Fibroblast of lung (primary cell): Measurements from ENCODE around the gene TICRR. TPM values are rescaled to one million over a fixed set of nuclear protein-coding genes. Genes with fewer than 3 reads are reported as not detected.

Experiments
- DNase-seq, 2 donors: peaks; one replicate each; pipeline versions ENCODE4 v3.0.0 to v3.0.0-alpha.2; 2010; ENCODE audit warnings: low read depth in 2 of 2
- H2AFZ ChIP-seq: 2 replicates; pipeline ENCODE4 v1.5.1; 2012; ENCODE audit warnings: low read length, control low read depth, inconsistent platforms
- H3K27ac ChIP-seq: 2 replicates; pipeline ENCODE4 v1.5.1; 2011; ENCODE audit warnings: low read length, control low read depth; ENCODE audit not compliant: insufficient read depth
- H3K27me3 ChIP-seq: 2 replicates; pipeline ENCODE4 v1.5.1; 2011; ENCODE audit warnings: mild to moderate bottlenecking, low read length; ENCODE audit not compliant: control insufficient read depth, insufficient read depth
- H3K36me3 ChIP-seq: 2 replicates; pipeline ENCODE4 v1.5.1; 2011; ENCODE audit warnings: low read length; ENCODE audit not compliant: control insufficient read depth, insufficient read depth
- H3K4me1 ChIP-seq: 2 replicates; pipeline ENCODE4 v1.5.1; 2011; ENCODE audit warnings: low read length; ENCODE audit not compliant: control insufficient read depth, insufficient read depth; ENCODE audit errors: extremely low read depth
- H3K4me2 ChIP-seq: 2 replicates; pipeline ENCODE4 v1.5.1; 2011; ENCODE audit warnings: low read length, control low read depth; ENCODE audit not compliant: insufficient read depth; ENCODE audit errors: extremely low read depth
- H3K4me3 ChIP-seq, 4 experiments: fragments of 200-600 bp in 1 of 4; sonication (generic) in 1 of 4; replicated peaks in 1 of 4; 2 replicates each; pipeline ENCODE4 v1.5.1; 2011 to 2016; ENCODE audit warnings: low read length in 4 of 4, low read depth in 3 of 4, mild to moderate bottlenecking in 3 of 4, control low read depth in 2 of 4, inconsistent platforms in 1 of 4, mixed read lengths in 1 of 4; ENCODE audit not compliant: insufficient read depth in 1 of 4; ENCODE audit errors: control extremely low read depth in 1 of 4
- H3K79me2 ChIP-seq: 2 replicates; pipeline ENCODE4 v1.5.1; 2012; ENCODE audit warnings: mild to moderate bottlenecking, low read length, inconsistent platforms; ENCODE audit not compliant: control insufficient read depth, insufficient read depth
- H3K9ac ChIP-seq: 2 replicates; pipeline ENCODE4 v1.5.1; 2011; ENCODE audit warnings: mild to moderate bottlenecking, low read length, control low read depth; ENCODE audit not compliant: insufficient read depth
- H3K9me3 ChIP-seq: 2 replicates; pipeline ENCODE4 v1.5.1; 2012; ENCODE audit warnings: low read depth, low read length; ENCODE audit not compliant: control insufficient read depth, insufficient read depth
- H4K20me1 ChIP-seq: 2 replicates; pipeline ENCODE4 v1.5.1; 2011; ENCODE audit warnings: low read length; ENCODE audit not compliant: control insufficient read depth, insufficient read depth; ENCODE audit errors: extremely low read depth
- EZH2 ChIP-seq: IDR thresholded peaks from 2 replicates; pipeline ENCODE4 v1.5.1; 2012; ENCODE audit warnings: low read length, control low read depth, mild to moderate bottlenecking; ENCODE audit errors: missing control alignments
- polyA plus RNA-seq, 2 donors: library from polyadenylated mRNA; depleted of rRNA in 1 of 2; stranded (reverse) in 1 of 2; unstranded in 1 of 2; fragments of >200 nt; gene quantifications; 2 replicates each; pipeline ENCODE4 v1.2.1, GENCODE V29; 2011 to 2012; ENCODE audit warnings: missing spikeins in 1 of 2
- total RNA-seq: library from RNA; depleted of rRNA; stranded (reverse); fragments of >200 nt; gene quantifications from 2 replicates; pipeline ENCODE4 v1.2.1, GENCODE V29; 2014
- TF ChIP-seq, protein P1 (sequence below), 2 donors: IDR thresholded peaks in 1 of 2; conservative IDR thresholded peaks in 1 of 2; 1 replicate in 1 of 2; 2 replicates in 1 of 2; pipeline ENCODE4 v1.5.1; 2011 to 2012; ENCODE audit warnings: low read length in 2 of 2, control low read depth in 1 of 2, inconsistent platforms in 1 of 2, low read depth in 1 of 2, mild to moderate bottlenecking in 1 of 2

Gene TICRR
- total and polyA plus RNA-seq, 2 donors (not counting 1 experiment from before 2014, with no cell fraction given), result 1.2 to 1.6 TPM

DNA sequence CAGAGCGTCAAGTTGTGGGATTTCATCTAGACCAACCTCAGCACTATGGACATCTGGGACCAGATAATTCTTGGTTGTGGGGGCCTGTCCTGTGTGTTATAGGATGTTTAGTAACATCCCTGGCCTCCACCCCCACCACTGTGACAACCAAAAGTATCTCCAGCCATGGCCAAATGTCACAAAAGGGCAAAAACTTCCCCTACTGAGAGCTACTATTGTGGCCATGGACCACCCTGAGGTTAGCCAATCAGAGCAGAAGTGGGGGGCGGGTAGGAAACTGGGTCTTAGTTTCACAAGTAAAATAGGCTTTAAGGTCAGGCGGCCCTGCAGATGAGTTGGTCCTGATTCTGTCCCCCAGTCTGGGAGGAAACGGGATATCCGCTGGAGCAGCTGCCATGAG lies 54.6 kb downstream of the TICRR start:
- Histone ChIP-seq H4K20me1 (no peaks in the 10 kb centered on the region), H3K27me3 (no peaks in the 10 kb centered on the region), H3K79me2 (no peaks in the 10 kb centered on the region), H2AFZ (no peak overlapping the region), H3K9ac (no peak overlapping the region), H3K27ac (no peak overlapping the region), H3K9me3 (no peaks in the 10 kb centered on the region), H3K36me3 (peaks cover 43% of the 10 kb centered on the region), H3K4me1 (no peaks in the 10 kb centered on the region), H3K4me3 (no peak overlapping the region), H3K4me2 (no peak overlapping the region)
- no peak for DNase-seq
- TF ChIP-seq, protein P1, sequence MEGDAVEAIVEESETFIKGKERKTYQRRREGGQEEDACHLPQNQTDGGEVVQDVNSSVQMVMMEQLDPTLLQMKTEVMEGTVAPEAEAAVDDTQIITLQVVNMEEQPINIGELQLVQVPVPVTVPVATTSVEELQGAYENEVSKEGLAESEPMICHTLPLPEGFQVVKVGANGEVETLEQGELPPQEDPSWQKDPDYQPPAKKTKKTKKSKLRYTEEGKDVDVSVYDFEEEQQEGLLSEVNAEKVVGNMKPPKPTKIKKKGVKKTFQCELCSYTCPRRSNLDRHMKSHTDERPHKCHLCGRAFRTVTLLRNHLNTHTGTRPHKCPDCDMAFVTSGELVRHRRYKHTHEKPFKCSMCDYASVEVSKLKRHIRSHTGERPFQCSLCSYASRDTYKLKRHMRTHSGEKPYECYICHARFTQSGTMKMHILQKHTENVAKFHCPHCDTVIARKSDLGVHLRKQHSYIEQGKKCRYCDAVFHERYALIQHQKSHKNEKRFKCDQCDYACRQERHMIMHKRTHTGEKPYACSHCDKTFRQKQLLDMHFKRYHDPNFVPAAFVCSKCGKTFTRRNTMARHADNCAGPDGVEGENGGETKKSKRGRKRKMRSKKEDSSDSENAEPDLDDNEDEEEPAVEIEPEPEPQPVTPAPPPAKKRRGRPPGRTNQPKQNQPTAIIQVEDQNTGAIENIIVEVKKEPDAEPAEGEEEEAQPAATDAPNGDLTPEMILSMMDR (conservative IDR thresholded peaks at IDR 0.05 in 1 of 2, IDR thresholded peaks at IDR 0.05 in 1 of 2; ENCODE audit: low read depth in 1 of 2, low read length in 2 of 2), result no peak
- no peak for TF ChIP-seq EZH2

DNA sequence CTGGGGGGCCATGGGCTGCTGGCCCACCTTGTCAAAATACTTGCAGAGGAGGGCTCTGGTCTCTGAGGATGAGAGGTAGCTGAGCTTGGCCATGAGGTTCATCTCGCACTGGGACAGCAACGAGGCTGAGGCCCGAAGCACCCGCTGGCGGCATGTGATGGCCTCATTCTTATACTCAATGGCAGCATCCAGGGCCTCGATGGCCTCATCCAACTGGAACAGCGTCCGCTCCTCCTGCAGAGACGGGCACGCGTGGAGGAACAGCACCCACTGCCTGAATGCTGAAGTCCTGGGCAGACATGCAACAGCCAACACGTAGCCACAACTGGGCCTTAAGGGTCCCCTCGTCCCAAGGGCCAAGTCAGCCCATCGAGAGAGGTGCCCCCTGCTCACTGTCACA lies 55.0 kb downstream of the TICRR start:
- no peaks in the 10 kb centered on the region for H3K4me1 ChIP-seq
- H3K27me3 ChIP-seq, result no peaks in the 10 kb centered on the region
- no peak overlapping the region for H3K9ac ChIP-seq
- no peak overlapping the region for H3K4me2 ChIP-seq
- no peak overlapping the region for H3K27ac ChIP-seq
- DNase-seq, result no peak
- H3K4me3 ChIP-seq, result no peak overlapping the region
- H2AFZ ChIP-seq, result no peak overlapping the region
- H3K36me3 ChIP-seq, result peaks cover 42% of the 10 kb centered on the region
- TF ChIP-seq EZH2, result no peak
- TF ChIP-seq, protein P1 (conservative IDR thresholded peaks at IDR 0.05 in 1 of 2, IDR thresholded peaks at IDR 0.05 in 1 of 2; ENCODE audit: low read depth in 1 of 2, low read length in 2 of 2), result no peak
- no peaks in the 10 kb centered on the region for H3K79me2 ChIP-seq
- no peaks in the 10 kb centered on the region for H4K20me1 ChIP-seq
- no peaks in the 10 kb centered on the region for H3K9me3 ChIP-seq

DNA sequence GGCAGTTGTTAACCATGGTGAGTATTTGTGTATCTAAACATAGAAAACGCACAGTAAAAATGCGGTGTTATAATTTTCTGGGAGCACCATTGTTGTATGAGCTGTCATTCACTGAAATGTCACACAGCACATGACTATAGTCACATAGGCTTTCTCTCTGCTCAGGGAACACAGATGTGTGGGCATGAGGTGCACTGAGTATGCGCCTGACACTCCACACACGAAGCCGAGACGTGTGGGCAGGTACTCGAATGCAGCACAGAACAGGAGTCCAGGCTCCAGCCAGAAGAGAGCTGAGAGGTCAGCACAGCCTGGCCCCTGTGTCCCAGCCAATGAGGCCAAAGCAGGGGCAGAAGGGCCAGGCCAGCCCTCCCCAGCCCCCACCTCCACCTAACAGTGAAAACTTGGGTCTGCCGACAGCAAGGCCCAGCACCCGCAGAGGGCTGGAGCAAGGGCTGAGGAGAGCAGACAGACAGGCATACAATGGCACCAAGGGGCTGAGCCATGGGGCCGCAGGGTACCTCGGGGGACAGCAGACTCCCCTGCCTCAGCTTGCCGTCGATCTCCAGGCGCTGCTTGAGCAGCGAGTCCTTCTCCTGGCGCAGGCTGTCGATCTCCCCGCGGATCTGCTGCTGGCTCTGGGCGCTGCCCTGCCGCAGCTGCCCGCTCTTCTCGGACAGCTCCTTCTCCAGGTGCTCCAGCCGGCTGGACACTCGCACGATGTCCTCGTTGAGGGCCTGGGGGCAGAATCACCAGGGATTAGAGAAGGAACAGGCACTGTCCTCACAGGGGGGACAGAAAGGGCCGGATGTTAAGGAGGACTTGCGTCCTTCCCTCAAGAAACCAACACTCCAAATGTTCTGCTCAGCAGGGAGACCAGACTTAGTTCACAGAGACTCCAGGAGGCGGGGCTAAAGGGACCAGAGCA lies 56.0 kb downstream of the TICRR start:
- Histone ChIP-seq H4K20me1 (no peaks in the 10 kb centered on the region), H3K27ac (no peak overlapping the region), H3K27me3 (no peaks in the 10 kb centered on the region), H3K4me3 (no peak overlapping the region), H3K9ac (no peak overlapping the region), H3K79me2 (no peaks in the 10 kb centered on the region), H3K4me2 (no peak overlapping the region), H2AFZ (no peak overlapping the region), H3K36me3 (peaks cover 39% of the 10 kb centered on the region), H3K9me3 (no peaks in the 10 kb centered on the region), H3K4me1 (no peaks in the 10 kb centered on the region)
- TF ChIP-seq EZH2, result no peak
- TF ChIP-seq, protein P1 (conservative IDR thresholded peaks at IDR 0.05 in 1 of 2, IDR thresholded peaks at IDR 0.05 in 1 of 2; ENCODE audit: low read depth in 1 of 2, low read length in 2 of 2), result no peak
- no peak for DNase-seq
